ENCODE data around the gene AKNA. TPM values are rescaled to one million over a fixed set of nuclear protein-coding genes. Genes with fewer than 3 reads are reported as not detected.

Gene AKNA
- total and polyA plus RNA-seq, 2 of the 8 experiments (the other 6 are each of a cell fraction or from before 2014, with no cell fraction given): 21.0 to 27.4 TPM

GRCh38 chr9:114375386-114376175, 12.2 kb downstream of the AKNA start:
- no peak overlapping the region for H3K14ac ChIP-seq (ENCODE audit: insufficient read length)
- no peak overlapping the region for H4K5ac ChIP-seq (ENCODE audit: insufficient read length, low read depth, low read length)
- H3K4ac ChIP-seq (replicated peaks; ENCODE audit: insufficient read length, low read depth, low read length): no peak overlapping the region
- H3K23ac ChIP-seq (ENCODE audit: insufficient read length): no peak overlapping the region
- no peak overlapping the region for H2AFZ ChIP-seq (ENCODE audit: low read length)
- H3K27me3 ChIP-seq (replicated peaks in 1 of 4; ENCODE audit: control insufficient read depth in 3 of 4, extremely low read depth in 1 of 4, insufficient read depth in 3 of 4, low read length in 3 of 4): no peaks in the 10 kb centered on the region
- H3K9ac ChIP-seq (replicated peaks in 1 of 4; ENCODE audit: extremely low read depth in 1 of 4, low read depth in 3 of 4, low read length in 3 of 4): no peak overlapping the region
- H3K4me2 ChIP-seq (ENCODE audit: insufficient read depth in 1 of 2, low read depth in 2 of 2, low read length in 2 of 2): no peak overlapping the region
- WGBS, 2 experiments (ENCODE audit: extremely low coverage in 1 of 2, insufficient coverage in 1 of 2, insufficient read length in 1 of 2, insufficient replicate concordance in 2 of 2, low coverage in 1 of 2, low lambda C conversion rate in 2 of 2, missing lambda C conversion rate in 1 of 2): 92% methylated on average over 9 of the region's 9 CpGs; no CpG with 5 or more reads in 1 of the 2 experiments
- H2BK12ac ChIP-seq (ENCODE audit: low read depth, low read length): 0 out of 2 replicates have a peak overlapping the region, but pooled peaks have one; percentile 68
- H3K4me3 ChIP-seq (ENCODE audit: extremely low read depth in 1 of 4, insufficient read depth in 2 of 4, low read depth in 3 of 4, low read length in 4 of 4): no peak overlapping the region
- H3K27ac ChIP-seq (ENCODE audit: low read depth, low read length): no peak overlapping the region
- no peak overlapping the region for H2AK5ac ChIP-seq (ENCODE audit: low read depth, low read length)
- H2BK120ac ChIP-seq (replicated peaks; ENCODE audit: low read depth, low read length): no peak overlapping the region
- H3K79me1 ChIP-seq (ENCODE audit: low read depth, low read length): no peaks in the 10 kb centered on the region
- H2BK20ac ChIP-seq (ENCODE audit: low read length): no peak overlapping the region
- H3K23me2 ChIP-seq (ENCODE audit: low read depth, low read length): peaks cover 5% of the 10 kb centered on the region; the same call in 1 of the 2 replicates
- DNase-seq (ENCODE audit: low read depth in 1 of 2, low spot score in 2 of 2): no peak
- H3K9me3 ChIP-seq (ENCODE audit: insufficient read depth in 2 of 2, low read depth in 1 of 2, low read length in 1 of 2): no peaks in the 10 kb centered on the region
- H3K36me3 ChIP-seq (ENCODE audit: control insufficient read depth in 2 of 4, insufficient read depth in 4 of 4, low read length in 3 of 4): peaks cover 2 to 20% (median 4%) of the 10 kb centered on the region in 4 experiments; a peak in 4 of 8 replicates
- H4K91ac ChIP-seq (replicated peaks; ENCODE audit: insufficient read length, low read length): peak overlapping the region; percentile 32
- peaks cover 5 to 20% (median 11%) of the 10 kb centered on the region in 4 experiments for H3K4me1 ChIP-seq (replicated peaks in 1 of 4; ENCODE audit: control insufficient read depth in 3 of 4, insufficient read depth in 4 of 4, low read length in 3 of 4)
- no peak overlapping the region for H3K18ac ChIP-seq (ENCODE audit: extremely low read depth, low read length)
- no peak overlapping the region for H2BK15ac ChIP-seq (ENCODE audit: low read length)
- POLR2A ChIA-PET (ENCODE audit: partially characterized antibody): interaction anchor here (0.6 to 5.9 kb wide), 3 partner anchors 9 to 18 kb away, joined by 3 to 67 read pairs (median 6); partner anchors contain the start of gene AKNA
- FAIRE-seq: no peak
- H4K20me1 ChIP-seq (replicated peaks in 1 of 2; ENCODE audit: control insufficient read depth in 1 of 2, insufficient read depth in 2 of 2, low read length in 2 of 2): peaks cover 0 to 2% of the 10 kb centered on the region in 2 experiments
- H4K8ac ChIP-seq (ENCODE audit: extremely low read depth, insufficient read depth, low read length): no peak overlapping the region
- peak overlapping the region; percentile 37; the same call in 1 of the 2 replicates for H2BK5ac ChIP-seq (ENCODE audit: low read depth, low read length)
- no peak overlapping the region for H3K56ac ChIP-seq (replicated peaks; ENCODE audit: insufficient read length, low read depth, low read length)
- H3K79me2 ChIP-seq (ENCODE audit: control insufficient read depth in 1 of 2, insufficient read depth in 2 of 2, low read length in 2 of 2): no peaks in the 10 kb centered on the region
- CTCF ChIA-PET (ENCODE audit: partially characterized antibody): interaction anchor here (0.9 to 1.0 kb wide), 2 partner anchors 11 to 15 kb away, joined by 3 to 6 read pairs; no protein-coding TSS in a partner anchor
- TF ChIP-seq TAF7 (optimal IDR thresholded peaks at IDR 0.05; ENCODE audit: borderline replicate concordance, low read depth, low read length) (no peak), MAFK (IDR thresholded peaks at IDR 0.05; ENCODE audit: low read depth, low read length) (no peak), CHD1 (IDR thresholded peaks at IDR 0.05; ENCODE audit: low read depth, low read length) (no peak)
